GM19351 (cell line): ENCODE measurements around the gene RNF32.

Experiments used
- ATAC-seq: cut with Tn5 transposase; IDR thresholded peaks from one replicate; pipeline ENCODE4 v1.9.1; 2021; ENCODE audit warnings: mild to moderate bottlenecking, moderate library complexity; ENCODE audit not compliant: unreplicated experiment

The RNF32 gene

DNA sequence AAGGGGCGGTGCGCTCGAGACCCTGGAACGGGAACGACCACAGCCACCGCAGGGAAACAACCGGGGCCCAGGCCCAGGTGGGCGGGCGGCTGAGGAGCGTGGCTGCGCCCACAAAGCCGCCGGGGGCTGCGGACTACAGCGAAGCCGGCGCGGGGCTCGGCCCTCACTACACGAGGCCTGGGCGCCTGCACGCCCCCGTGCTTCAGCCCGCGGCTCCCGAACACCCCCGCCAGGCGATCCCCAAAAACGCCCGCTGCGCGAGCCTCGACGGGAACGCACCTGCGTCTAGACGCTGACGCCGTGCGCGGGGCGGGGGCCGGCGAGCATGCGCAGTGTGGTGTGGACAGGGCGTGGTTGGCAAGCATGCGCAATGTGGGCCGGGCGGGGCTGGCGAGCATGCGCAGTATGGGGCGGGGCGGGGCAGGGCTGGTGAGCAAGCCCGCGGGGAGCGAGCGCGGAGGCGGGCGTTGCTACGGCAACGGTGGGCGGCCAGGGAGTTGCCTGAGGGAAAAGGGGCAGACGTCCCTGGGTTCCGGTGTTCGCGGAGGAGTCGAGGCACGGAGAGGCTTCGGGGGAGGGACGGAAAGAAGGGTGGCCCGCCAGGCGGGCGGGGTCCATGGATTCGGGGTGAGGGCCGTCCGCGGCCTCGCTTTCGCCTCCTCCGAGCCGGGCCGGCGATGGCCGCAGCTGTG, at the start of gene RNF32:
TSS of gene RNF32 (plus strand) at position 518 of the 692 bp plus-strand sequence. CDS start 3,104 bp downstream, outside the sequence.
- peak; percentile 81 for ATAC-seq

GRCh38 chr7:156592155-156592884, 48.3 kb upstream of the RNF32 start:
- ATAC-seq, result no peak

DNA sequence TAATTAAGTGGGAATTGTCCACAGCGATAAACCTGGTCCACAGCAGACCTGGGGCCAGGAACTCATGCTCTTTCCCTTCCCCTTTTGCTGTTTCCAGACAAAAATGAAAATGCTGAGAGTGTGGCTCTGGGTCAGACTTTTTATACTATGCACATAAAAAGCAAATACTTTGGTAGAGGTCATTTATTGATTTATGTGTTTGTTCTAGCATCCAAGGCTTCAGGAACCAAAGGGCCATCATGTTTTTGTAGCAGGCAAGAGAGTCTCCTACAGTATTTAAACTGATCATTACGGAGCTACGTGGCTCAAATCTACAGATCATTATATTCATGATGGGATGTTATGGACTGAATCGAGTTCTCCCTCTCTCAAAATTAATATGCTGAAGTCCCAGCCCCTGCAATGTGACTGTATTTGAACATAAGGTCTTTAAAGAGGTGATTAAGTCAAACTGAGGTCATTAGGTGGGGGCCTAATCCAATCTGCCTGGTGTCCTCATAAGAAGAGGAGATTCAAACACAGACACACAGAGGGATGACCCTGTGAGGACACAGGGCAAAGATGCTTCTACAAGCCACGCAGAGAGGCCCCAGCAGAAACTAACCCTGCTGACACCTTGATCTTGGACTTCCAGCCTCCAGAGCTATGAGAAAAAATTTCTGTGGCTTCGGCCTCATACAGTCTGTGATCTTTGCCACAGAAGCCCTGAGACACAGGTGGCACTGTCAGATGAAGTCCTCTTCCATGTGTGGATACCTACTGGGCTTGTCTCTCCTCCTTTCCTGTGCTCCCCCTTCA, 46.1 kb upstream of the RNF32 start:
- ATAC-seq, result no peak

GRCh38 chr7:156600496-156600895, 40.1 kb upstream of the RNF32 start:
- no peak for ATAC-seq

DNA sequence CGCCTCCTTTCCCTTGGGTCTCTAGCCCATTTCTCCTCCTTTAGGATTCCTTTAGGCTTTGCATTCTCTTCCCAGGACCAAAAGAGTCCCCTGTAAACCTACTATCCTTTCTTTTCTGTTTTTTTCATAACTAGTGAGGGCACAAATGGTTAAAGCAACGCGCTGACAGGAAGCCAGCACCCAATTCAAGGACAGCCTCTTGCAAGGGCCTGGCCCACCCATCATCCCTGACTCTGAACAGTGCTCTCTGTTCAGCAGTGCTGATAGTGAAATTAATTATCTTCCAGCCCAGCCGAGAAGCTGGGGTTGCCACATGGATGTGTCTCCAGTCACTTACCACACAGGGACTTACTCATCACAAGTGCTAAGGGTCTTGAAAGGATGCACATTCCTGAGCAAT, 38.3 kb upstream of the RNF32 start:
- ATAC-seq, result no peak

DNA sequence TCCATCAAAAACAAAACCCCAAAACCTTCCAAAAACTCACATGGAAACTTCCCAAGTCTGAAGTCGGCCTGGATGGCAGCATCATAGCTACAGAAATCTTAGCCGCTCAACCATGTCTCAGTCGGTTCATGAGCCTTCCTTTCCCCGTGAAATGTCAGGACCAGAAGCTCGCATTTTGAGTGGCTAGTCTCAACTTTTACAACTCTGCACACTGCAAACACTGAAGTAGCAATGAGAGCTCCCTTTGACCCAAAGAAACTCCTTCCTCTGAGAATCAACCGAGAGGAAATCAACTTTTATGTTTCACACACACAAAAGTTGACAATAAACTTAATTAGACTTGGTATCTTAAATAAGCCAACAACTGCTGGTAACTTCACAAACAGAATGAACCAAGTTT, 37.6 kb upstream of the RNF32 start:
- no peak for ATAC-seq

DNA sequence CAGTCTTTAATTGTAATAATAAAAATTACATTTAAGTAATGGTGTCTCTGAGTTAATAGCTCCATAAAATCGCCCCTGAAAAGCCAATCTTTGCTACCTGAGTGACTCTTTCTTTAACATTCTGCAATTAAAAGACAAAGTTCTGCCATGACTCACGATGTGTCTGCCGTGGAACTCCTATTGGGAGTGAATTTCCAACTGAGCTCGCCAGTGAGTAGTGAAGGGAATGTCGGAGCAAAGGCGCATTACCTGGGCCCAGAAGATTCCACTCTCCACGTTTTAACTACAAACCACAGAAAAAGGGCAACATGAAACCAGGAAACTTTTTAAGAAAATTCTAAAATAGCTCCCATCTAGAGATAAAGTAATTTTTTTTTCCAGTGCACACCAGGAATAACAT, 36.9 kb upstream of the RNF32 start:
- ATAC-seq, result no peak

DNA sequence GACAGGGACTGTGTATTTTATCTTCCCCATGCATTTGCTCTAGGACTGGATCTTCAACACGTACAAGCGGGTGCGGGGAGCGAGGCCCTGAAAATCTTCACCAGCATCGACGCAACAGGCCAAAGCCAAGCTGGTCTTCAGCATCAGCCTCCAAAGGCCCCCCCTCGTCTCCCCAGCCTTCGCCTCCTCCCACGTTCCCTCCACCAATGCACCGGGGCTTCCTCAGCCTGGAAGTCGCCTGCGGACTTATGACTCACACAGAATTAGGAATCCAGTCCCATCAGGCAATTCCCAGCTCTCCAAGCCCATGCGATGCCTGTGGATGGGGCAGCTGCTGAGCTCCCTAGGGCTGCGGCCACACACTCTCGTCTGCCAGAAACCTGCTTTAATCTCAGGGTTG, 36.3 kb upstream of the RNF32 start:
- ATAC-seq, result no peak

DNA sequence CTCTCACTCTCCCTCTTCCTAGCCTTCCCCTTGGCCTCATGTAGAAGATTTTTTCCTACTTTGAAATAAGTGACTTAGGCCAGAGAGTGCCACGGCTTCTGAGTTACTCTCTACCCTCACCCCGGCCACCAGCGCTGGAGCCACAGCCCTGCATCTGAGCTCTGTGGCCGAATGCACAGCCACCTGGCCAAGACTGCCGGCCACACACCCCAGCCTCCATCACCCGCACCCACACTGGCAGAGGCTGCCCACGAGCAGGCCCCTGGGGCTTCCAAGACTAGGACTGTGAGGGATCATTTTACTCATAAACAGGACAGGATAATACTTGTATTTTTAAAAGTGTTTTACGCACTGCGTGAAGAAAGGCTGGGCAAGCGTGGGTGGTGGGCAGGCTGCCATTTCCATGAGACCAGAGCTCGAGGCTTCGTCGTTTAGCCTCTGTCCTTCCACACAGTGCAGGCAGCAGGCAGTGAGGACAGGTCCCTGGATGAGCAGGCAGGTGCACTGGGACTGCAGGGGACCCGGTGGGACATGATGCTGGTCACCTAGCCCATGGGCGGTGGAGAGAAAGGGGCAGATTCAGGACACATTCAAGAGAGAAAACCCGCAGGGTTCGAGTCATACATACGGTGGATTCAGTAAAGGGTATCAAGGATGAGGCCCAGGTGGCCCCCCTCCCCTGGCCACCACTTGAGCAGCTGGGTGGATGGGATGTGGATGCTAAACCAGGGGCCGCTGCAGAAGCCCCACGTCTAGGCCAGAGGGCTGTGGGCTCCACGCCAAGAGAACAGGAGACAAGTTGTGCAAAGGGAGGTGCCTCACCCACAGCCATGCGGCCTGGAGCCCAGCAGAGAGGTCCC, 35.5 kb upstream of the RNF32 start:
- no peak for ATAC-seq

GRCh38 chr7:156606135-156606534, 34.4 kb upstream of the RNF32 start:
- ATAC-seq, result no peak

DNA sequence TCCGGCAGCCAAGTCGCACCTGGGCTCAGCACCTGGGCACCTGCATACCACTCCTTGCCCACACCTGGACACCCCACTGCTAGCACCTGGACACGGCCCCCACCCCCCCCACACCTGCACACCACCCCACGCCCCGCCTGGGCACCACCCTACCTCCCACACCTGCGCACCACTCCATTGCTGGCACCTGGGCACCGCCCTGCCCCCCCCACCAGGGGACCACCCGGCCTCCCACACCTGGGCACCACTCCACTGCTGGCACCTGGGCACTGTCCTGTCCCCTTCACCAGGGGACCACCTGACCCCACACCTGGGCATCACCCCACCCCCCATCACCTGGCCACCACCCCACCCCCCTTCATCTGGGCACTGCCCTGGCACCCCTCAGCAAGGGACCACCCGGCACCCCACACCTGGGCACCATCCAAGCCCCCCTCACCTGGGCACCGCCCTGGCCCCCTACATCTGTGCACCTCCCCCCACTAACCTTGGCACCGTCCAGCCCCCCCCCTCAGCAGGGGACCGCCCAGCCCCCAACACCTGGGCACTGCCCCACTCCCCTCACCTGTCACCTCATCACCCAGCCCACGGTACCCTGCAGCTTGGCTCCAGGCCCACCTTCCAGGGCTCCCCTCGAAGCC, 33.8 kb upstream of the RNF32 start:
- ATAC-seq, result no peak

DNA sequence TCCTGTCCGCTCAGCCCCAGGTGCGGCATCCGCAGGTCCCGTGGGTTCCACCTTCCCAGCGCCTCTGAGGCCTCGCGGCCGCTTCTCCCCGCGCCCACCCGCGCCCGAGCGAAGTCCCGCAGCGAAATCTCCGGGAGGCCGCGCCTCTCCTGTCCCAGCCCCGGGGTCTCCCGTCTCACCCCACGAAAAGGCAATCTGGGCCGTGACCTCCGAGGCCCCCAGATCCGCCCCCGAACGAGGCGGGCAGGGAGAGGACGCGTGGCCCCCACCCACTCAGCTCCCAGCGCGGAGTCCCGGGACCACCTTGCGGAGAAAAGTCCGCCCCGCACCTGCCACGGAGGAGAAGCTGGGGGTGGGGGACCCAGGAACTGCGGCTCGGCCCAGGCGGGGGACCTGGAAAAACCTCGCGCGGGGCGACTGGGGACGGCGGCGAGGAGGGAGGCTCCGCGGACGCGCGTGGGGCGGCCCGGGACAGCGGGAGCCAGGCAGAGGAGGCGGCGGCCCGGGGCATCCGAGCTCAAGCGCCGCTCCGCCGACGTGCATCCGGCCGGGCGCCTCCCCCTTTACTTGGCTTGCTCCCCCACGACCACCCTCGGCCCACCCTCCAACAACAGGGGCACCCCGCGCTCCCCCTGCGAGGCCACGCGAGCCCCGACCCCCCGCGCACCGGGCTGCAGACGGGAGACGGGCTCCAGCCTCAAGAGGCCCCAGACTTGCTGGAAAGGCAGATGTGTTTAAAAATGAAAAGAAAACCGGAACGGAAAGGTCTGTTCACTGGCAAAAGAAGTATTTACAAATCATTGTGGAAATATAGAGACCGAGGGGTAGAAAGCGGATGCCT, 33.0 kb upstream of the RNF32 start:
- no peak for ATAC-seq

DNA sequence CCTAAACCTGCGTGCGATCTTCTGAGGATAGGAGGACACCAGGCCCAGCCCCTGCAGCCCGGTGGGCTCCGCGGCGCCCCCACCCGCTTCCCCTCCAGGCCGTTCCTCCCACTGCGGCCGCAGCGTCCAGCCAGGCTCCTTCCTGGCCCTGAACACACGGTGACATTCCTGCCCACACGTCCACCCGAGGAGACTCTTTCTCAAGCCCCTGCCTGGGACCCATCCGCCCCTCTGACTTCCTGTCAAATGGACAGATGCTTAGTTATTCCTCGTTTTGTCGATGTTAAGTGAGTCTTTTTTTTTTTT, 32.4 kb upstream of the RNF32 start:
- no peak for ATAC-seq

DNA sequence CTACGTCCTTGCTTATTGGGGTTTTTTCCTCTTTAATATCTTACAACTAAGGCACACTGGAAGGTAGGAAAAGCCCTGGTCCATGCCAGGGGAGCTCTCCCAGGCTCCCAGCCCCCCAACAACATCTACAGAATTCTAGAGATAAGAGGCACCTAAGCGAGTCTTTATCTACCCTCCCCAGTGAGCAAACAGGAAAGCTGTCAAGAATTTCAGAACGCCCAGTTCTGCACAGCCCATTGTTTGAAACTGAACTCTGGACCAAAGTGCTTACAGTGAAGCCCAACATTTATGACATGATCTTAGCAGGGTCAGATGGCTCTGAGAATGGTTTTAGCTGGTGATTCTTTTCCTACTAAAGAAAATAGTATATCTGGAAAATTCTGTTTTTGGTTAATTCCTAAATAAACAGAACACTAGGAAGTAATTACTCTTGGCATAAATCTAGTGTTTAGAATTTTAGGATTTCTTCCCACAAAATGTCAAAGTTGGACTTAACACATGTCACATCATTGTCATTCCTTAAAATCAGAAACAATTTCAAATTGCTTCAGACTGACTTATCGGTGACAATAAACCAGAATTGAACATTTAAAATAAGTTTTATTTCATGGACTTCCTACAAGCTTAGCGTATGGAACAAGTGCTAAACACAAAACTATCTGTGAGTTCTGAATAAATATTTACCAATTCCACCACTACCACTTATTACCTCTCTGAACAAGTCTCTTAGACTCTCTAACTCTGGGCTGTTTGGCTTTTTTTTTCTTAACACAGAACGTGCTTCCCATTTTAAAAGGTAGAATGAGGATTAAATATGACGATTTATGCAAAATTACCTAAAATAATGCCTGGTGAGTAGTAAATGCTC, 31.3 kb upstream of the RNF32 start:
- no peak for ATAC-seq

GRCh38 chr7:156610130-156610529, 30.4 kb upstream of the RNF32 start:
- no peak for ATAC-seq

DNA sequence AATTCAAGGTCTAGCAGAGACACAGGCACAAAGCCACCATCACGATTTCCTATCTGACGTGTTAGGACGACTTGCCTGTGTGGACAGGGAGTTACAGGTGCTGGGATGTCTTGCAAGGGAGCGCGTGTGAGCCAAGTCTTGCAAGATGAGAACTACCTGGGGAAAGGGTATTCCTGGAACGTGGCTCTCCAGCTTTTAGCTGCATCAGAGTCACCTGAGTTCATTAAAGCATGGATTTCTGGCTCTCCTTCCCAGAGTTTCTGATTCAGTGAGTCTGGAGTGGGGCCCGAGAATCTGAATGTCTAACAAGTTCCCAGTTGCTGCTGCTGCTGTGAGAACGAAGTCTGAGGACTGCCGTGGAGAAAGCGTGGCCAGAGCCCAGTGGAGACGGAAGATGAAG, 30.0 kb upstream of the RNF32 start:
- ATAC-seq, result no peak

DNA sequence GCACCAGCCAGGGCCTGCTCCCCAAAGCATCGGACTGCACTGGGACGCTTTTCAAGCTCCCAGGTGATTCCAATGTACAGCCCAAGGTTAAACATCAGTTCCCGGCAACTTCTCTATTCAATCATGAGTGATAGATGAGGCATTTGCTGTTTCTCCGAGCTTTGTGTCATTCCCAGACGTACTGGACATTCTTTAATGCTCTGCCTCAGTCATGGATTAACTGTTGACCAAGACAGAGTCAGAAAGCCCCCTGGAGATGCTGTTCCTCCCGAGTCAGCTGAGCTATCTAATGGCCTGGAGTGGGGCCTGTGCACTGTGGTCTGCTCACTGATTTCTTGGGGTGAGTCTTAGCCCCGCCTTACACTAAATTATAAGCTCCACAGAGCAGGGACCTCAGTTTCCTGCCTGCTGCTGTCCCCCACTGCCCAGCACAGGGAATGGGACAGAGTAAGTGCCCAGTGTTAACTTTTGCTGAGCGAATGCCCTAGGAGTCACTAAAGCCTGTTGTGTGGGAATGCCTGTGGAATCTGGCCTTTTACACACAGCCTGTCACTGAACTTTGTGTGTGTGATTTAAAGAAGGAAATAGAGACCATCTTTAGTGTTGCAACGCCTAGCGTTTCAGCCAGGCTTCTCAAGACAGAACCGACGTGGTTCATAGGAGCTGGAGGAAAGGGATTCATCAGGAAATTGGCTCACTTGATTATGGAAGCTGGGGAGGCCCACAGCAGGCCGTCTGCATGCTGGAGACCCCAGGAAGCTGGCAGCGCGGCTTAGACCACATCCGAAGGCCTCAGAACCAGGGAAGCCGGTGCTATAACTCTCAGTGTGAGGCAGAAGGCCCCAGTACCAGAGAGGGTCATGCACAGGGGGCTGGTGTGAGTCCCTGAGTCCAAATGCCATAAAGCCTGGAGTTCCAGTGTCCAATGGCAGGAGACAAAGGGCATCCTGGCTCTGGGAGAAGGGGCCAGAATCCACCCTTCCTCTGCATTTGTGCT, 29.3 kb upstream of the RNF32 start:
- no peak for ATAC-seq
